AG04450 (cell line): Measurements from ENCODE around the gene UBE2D2. TPM values are rescaled to one million over a fixed set of nuclear protein-coding genes. Genes with fewer than 3 reads are reported as not detected.
"Not testable (repeated sequence)": the region's sequence is repeated elsewhere in the genome, so short reads cannot be mapped to it uniquely, and the experiment has no call there.

ENCODE experiments used
- CTCF ChIA-PET: fragments of 300-600, 350-600 bp; formaldehyde crosslinking; extraction: SDS; loops from one replicate; lab custom pipeline; 2022; ENCODE audit warnings: antibody characterized with exemption, inconsistent platforms; lab: Charles Lee
- POLR2A ChIA-PET: fragments of 350-600 bp; formaldehyde crosslinking; extraction: SDS; loops from one replicate; lab custom pipeline; 2021; ENCODE audit warnings: antibody characterized with exemption, inconsistent platforms; lab: Yijun Ruan, JAX
- DNase-seq: peaks from one replicate; pipeline ENCODE4 v3.0.0-alpha.2; 2011; ENCODE audit warnings: low read depth, low spot score
- H3K27ac ChIP-seq: one replicate; pipeline ENCODE4 v1.5.1; 2012; ENCODE audit warnings: low read depth, low read length, control low read depth
- H3K27me3 ChIP-seq: one replicate; pipeline ENCODE4 v1.6.0; 2012; ENCODE audit warnings: low read length; ENCODE audit not compliant: control insufficient read depth, insufficient read depth
- H3K4me3 ChIP-seq: 2 replicates; pipeline ENCODE4 v1.5.1; 2011; ENCODE audit warnings: mild to moderate bottlenecking, low read depth, low read length, control low read depth
- H3K9me3 ChIP-seq: 2 replicates; pipeline ENCODE4 v1.5.1; 2012; ENCODE audit warnings: low read length; ENCODE audit not compliant: control insufficient read depth, insufficient read depth
- CTCF ChIP-seq: IDR thresholded peaks from 2 replicates; pipeline ENCODE4 v1.5.1; 2011; ENCODE audit warnings: low read depth, low read length, control low read depth, inconsistent platforms
- polyA plus RNA-seq: library from polyadenylated mRNA; depleted of rRNA; stranded (reverse); fragments of >200 nt; gene quantifications from 2 replicates; pipeline ENCODE4 v1.2.3, GENCODE V29; 2011

Gene UBE2D2
- polyA plus RNA-seq, 1 experiment = 60.9 TPM

- CTCF ChIA-PET = interaction anchor here (2.5 kb wide), 1 partner anchor 22 kb away, joined by 10 read pairs; no protein-coding TSS in a partner anchor
- no peak for TF ChIP-seq CTCF
These were observed 50.8 kb downstream of the UBE2D2 start for GRCh38 chr5:139611703-139612584.

GRCh38 chr5:139619861-139620260 lies 58.7 kb downstream of the UBE2D2 start:
- no peak for DNase-seq
- Histone ChIP-seq H3K4me3 (no peak overlapping the region), H3K27me3 (no peaks in the 10 kb centered on the region), H3K27ac (no peak overlapping the region), H3K9me3 (no peaks in the 10 kb centered on the region)
- POLR2A ChIA-PET = no interaction called here
- CTCF ChIA-PET = interaction anchor here (5.2 kb wide), 1 partner anchor 15 kb away, joined by 27 read pairs; no protein-coding TSS in a partner anchor
- TF ChIP-seq CTCF = no peak

More at GRCh38 chr5:139611703-139612584, 50.8 kb downstream of the UBE2D2 start:
- Histone ChIP-seq H3K9me3 (no peaks in the 10 kb centered on the region), H3K27me3 (no peaks in the 10 kb centered on the region), H3K27ac (no peak overlapping the region), H3K4me3 (no peak overlapping the region)
- POLR2A ChIA-PET = no interaction called here
- no peak for DNase-seq

- H3K9me3 ChIP-seq, H3K4me3 ChIP-seq, H3K27ac ChIP-seq, H3K27me3 ChIP-seq, DNase-seq: not testable (repeated sequence)
- CTCF ChIA-PET = interaction anchor here (0.6 kb wide), 1 partner anchor 286 kb away, joined by 3 read pairs; no protein-coding TSS in a partner anchor
- POLR2A ChIA-PET = interaction anchor here (0.6 kb wide), 1 partner anchor 22 kb away, joined by 4 read pairs; no protein-coding TSS in a partner anchor
These were observed 64.3 kb downstream of the UBE2D2 start for GRCh38 chr5:139625398-139625797.

- no peak overlapping the region for H3K27ac ChIP-seq
- no peak overlapping the region for H3K4me3 ChIP-seq
- ChIA-PET POLR2A (no interaction called here), CTCF (interaction anchor here (1.4 to 8.7 kb wide), 3 partner anchors 23 to 145 kb away, joined by 4 to 314 read pairs (median 36); no protein-coding TSS in a partner anchor)
- DNase-seq = no peak
- H3K27me3 ChIP-seq = no peaks in the 10 kb centered on the region
- H3K9me3 ChIP-seq = no peaks in the 10 kb centered on the region
- TF ChIP-seq CTCF = no peak
These were observed 69.7 kb downstream of the UBE2D2 start for GRCh38 chr5:139630855-139631254.

GRCh38 chr5:139631520-139632165 lies 70.5 kb downstream of the UBE2D2 start:
- no peak overlapping the region for H3K27ac ChIP-seq
- no peak for DNase-seq
- H3K4me3 ChIP-seq = no peak overlapping the region
- TF ChIP-seq CTCF = no peak
- ChIA-PET POLR2A (interaction anchor here (1.2 kb wide), 1 partner anchor 211 kb away, joined by 3 read pairs; no protein-coding TSS in a partner anchor), CTCF (interaction anchor here (0.8 to 8.7 kb wide), 11 partner anchors 10 to 211 kb away, joined by 3 to 314 read pairs (median 4); no protein-coding TSS in a partner anchor)
- H3K9me3 ChIP-seq = no peaks in the 10 kb centered on the region
- no peaks in the 10 kb centered on the region for H3K27me3 ChIP-seq
